CD4-positive, alpha-beta T cell (primary cell): ENCODE data around the gene GBP6. TPM values are rescaled to one million over a fixed set of nuclear protein-coding genes. Genes with fewer than 3 reads are reported as not detected.

Experiments used
- ATAC-seq: fragments of 200-7000 bp; cut with Tn5 transposase; one replicate; pipeline ENCODE4 v1.10.0; 2022; ENCODE audit warnings: mild to moderate bottlenecking; ENCODE audit not compliant: poor library complexity
- CTCF ChIA-PET: fragments of 350-600 bp; sonication (Branson Sonifier 250); formaldehyde crosslinking; loops from one replicate; lab custom pipeline; 2021; ENCODE audit warnings: antibody characterized with exemption, inconsistent platforms; lab: Charles Lee
- POLR2A ChIA-PET: fragments of 350-600 bp; sonication (Branson Sonifier 250); formaldehyde crosslinking; loops from one replicate; lab custom pipeline; 2021; ENCODE audit warnings: antibody characterized with exemption, inconsistent platforms; lab: Charles Lee
- DNase-seq, 14 experiments: peaks; one replicate each; pipeline ENCODE4 v3.0.0-alpha.2; 2013 to 2020; ENCODE audit warnings: mixed read lengths in 2 of 14
- H3K27ac ChIP-seq, 2 donors: one replicate each; pipeline versions ENCODE4 v1.5.1 to v1.7.0; 2013; ENCODE audit warnings: low read length in 2 of 2, low read depth in 1 of 2, mild to moderate bottlenecking in 1 of 2
- H3K27me3 ChIP-seq, 2 experiments: 1 replicate in 1 of 2; 2 replicates in 1 of 2; pipeline versions ENCODE4 v1.6.1 to v1.7.0; 2013; ENCODE audit warnings: low read length in 2 of 2, control low read depth in 1 of 2, mild to moderate bottlenecking in 1 of 2, moderate library complexity in 1 of 2; ENCODE audit not compliant: insufficient read depth in 2 of 2, control insufficient read depth in 1 of 2
- H3K36me3 ChIP-seq: one replicate; pipeline ENCODE4 v1.6.1; 2013; ENCODE audit warnings: low read length, control low read depth; ENCODE audit not compliant: insufficient read depth
- H3K4me1 ChIP-seq: one replicate; pipeline ENCODE4 v1.6.1; 2013; ENCODE audit warnings: low read length, control low read depth; ENCODE audit not compliant: insufficient read depth
- H3K4me3 ChIP-seq: one replicate; pipeline ENCODE4 v1.5.1; 2013; ENCODE audit warnings: mild to moderate bottlenecking, low read length, moderate library complexity
- H3K9me3 ChIP-seq, 2 experiments: 1 replicate in 1 of 2; 2 replicates in 1 of 2; pipeline versions ENCODE4 v1.6.1 to v1.7.0; 2013; ENCODE audit warnings: low read length in 2 of 2, mild to moderate bottlenecking in 2 of 2, control low read depth in 1 of 2, moderate library complexity in 1 of 2; ENCODE audit not compliant: control insufficient read depth in 1 of 2, insufficient read depth in 1 of 2
- H3K27ac Mint-ChIP-seq: one replicate; pipeline ENCODE4 v1.8.0; 2020; ENCODE audit warnings: mixed read lengths
- H3K27me3 Mint-ChIP-seq: one replicate; pipeline ENCODE4 v1.8.0; 2021; ENCODE audit warnings: mixed read lengths
- H3K36me3 Mint-ChIP-seq: one replicate; pipeline ENCODE4 v1.8.0; 2021; ENCODE audit warnings: low read depth, mixed read lengths
- H3K4me1 Mint-ChIP-seq: one replicate; pipeline ENCODE4 v1.8.0; 2021; ENCODE audit warnings: low read depth, mixed read lengths
- H3K4me3 Mint-ChIP-seq: one replicate; pipeline ENCODE4 v1.8.0; 2020; ENCODE audit warnings: mild to moderate bottlenecking, mixed read lengths
- H3K9me3 Mint-ChIP-seq: one replicate; pipeline ENCODE4 v1.8.0; 2020; ENCODE audit warnings: mixed read lengths
- CTCF ChIP-seq: fragments of 200-600 bp; IDR thresholded peaks from one replicate; pipeline ENCODE4 v1.8.0; 2022; ENCODE audit warnings: antibody characterized with exemption, mild to moderate bottlenecking
- intact Hi-C, 2 experiments: fragments of 100-400 bp; cut with DNase I in 1 of 2; cut with micrococcal nuclease in 1 of 2; formaldehyde crosslinking; loops; one replicate each; pipeline versions ENCODE4 v1.15.1 to v1.9.0; 2023 to 2025; cut with DNase I, micrococcal nuclease
- total RNA-seq, 174 experiments: library from RNA in 2 of 174; stranded (reverse) in 2 of 174; gene quantifications; one replicate each; pipeline ENCODE4 v1.2.3 and lab custom pipeline; 2021 to 2026

The GBP6 gene
- total RNA-seq, 2 experiments from 2014 or later, result 0.08 TPM; not detected in 1

GRCh38 chr1:89331890-89332289 lies 32.0 kb upstream of the GBP6 start:
- Mint-ChIP-seq H3K27ac (no peak overlapping the region), H3K4me1 (peaks cover 6% of the 10 kb centered on the region), H3K36me3 (no peaks in the 10 kb centered on the region), H3K9me3 (peaks cover 10% of the 10 kb centered on the region), H3K4me3 (no peak overlapping the region), H3K27me3 (no peaks in the 10 kb centered on the region)
- TF ChIP-seq CTCF, result no peak
- Histone ChIP-seq H3K27ac (no peak overlapping the region), H3K27me3 (no peaks in the 10 kb centered on the region), H3K4me1 (no peaks in the 10 kb centered on the region), H3K9me3 (peaks cover 0 to 5% of the 10 kb centered on the region in 2 experiments), H3K36me3 (no peaks in the 10 kb centered on the region), H3K4me3 (no peak overlapping the region)
- DNase-seq, result no peak
- ChIA-PET POLR2A (interaction anchor here (1.1 kb wide), 1 partner anchor 32 kb away, joined by 3 read pairs; the partner anchor contains the start of gene GBP6), CTCF (no interaction called here)
- intact Hi-C loops, result no loop called here
- ATAC-seq, result no peak

GRCh38 chr1:89332461-89332860 lies 31.4 kb upstream of the GBP6 start:
- H3K4me1 ChIP-seq, result no peaks in the 10 kb centered on the region
- no peaks in the 10 kb centered on the region for H3K27me3 ChIP-seq
- peaks cover 6% of the 10 kb centered on the region for H3K4me1 Mint-ChIP-seq
- ChIA-PET POLR2A (interaction anchor here (1.1 kb wide), 1 partner anchor 31 kb away, joined by 3 read pairs; the partner anchor contains the start of gene GBP6), CTCF (no interaction called here)
- no peak for TF ChIP-seq CTCF
- H3K9me3 ChIP-seq, result peaks cover 0 to 6% of the 10 kb centered on the region in 2 experiments
- DNase-seq, result no peak
- H3K9me3 Mint-ChIP-seq, result peaks cover 7% of the 10 kb centered on the region
- no peak for ATAC-seq
- no peaks in the 10 kb centered on the region for H3K36me3 Mint-ChIP-seq
- intact Hi-C loops, result no loop called here
- no peak overlapping the region for H3K27ac ChIP-seq
- H3K4me3 Mint-ChIP-seq, result no peak overlapping the region
- no peak overlapping the region for H3K4me3 ChIP-seq
- no peak overlapping the region for H3K27ac Mint-ChIP-seq
- H3K27me3 Mint-ChIP-seq, result no peaks in the 10 kb centered on the region
- no peaks in the 10 kb centered on the region for H3K36me3 ChIP-seq

- Histone ChIP-seq H3K27ac (no peak overlapping the region), H3K4me3 (no peak overlapping the region), H3K27me3 (no peaks in the 10 kb centered on the region), H3K4me1 (no peaks in the 10 kb centered on the region), H3K9me3 (peaks cover 0 to 3% of the 10 kb centered on the region in 2 experiments), H3K36me3 (no peaks in the 10 kb centered on the region)
- ATAC-seq (no peak), DNase-seq (no peak)
- ChIA-PET CTCF (no interaction called here), POLR2A (no interaction called here)
- intact Hi-C loops, result no loop called here
- Mint-ChIP-seq H3K27ac (no peak overlapping the region), H3K36me3 (no peaks in the 10 kb centered on the region), H3K4me1 (peaks cover 6% of the 10 kb centered on the region), H3K9me3 (peaks cover 7% of the 10 kb centered on the region), H3K4me3 (no peak overlapping the region), H3K27me3 (no peaks in the 10 kb centered on the region)
- TF ChIP-seq CTCF, result no peak
Measured at GRCh38 chr1:89335486-89335885, 28.4 kb upstream of the GBP6 start.
